Mucosa of descending colon (tissue), 3 donors: Measurements from ENCODE around the gene SLC6A7. TPM values are rescaled to one million over a fixed set of nuclear protein-coding genes. Genes with fewer than 3 reads are reported as not detected.

Source experiments
- ATAC-seq: fragments of 200-7000 bp; cut with Tn5 transposase; one replicate; pipeline ENCODE4 v1.9.1; 2020; ENCODE audit warnings: mild to moderate bottlenecking, moderate library complexity
- DNase-seq, 3 donors: peaks; one replicate each; pipeline ENCODE4 v3.0.0-alpha.2; 2020
- H3K36me3 ChIP-seq: fragments of 200-600 bp; one replicate; pipeline ENCODE4 v1.8.0; 2021; ENCODE audit warnings: low read depth, mild to moderate bottlenecking
- H3K4me1 ChIP-seq: fragments of 200-600 bp; one replicate; pipeline ENCODE4 v1.8.0; 2021; ENCODE audit warnings: low read depth, mild to moderate bottlenecking
- H3K4me3 ChIP-seq: fragments of 200-600 bp; one replicate; pipeline ENCODE4 v1.8.0; 2021; ENCODE audit warnings: mild to moderate bottlenecking
- H3K9me3 ChIP-seq: fragments of 200-600 bp; one replicate; pipeline ENCODE4 v1.8.0; 2021; ENCODE audit warnings: mild to moderate bottlenecking
- CTCF ChIP-seq: fragments of 200-600 bp; IDR thresholded peaks from one replicate; pipeline ENCODE4 v1.8.0; 2022; ENCODE audit warnings: antibody characterized with exemption, mild to moderate bottlenecking
- intact Hi-C, 2 donors: fragments of 100-400 bp; cut with DNase I in 1 of 2; cut with micrococcal nuclease in 1 of 2; formaldehyde crosslinking; loops; one replicate each; pipeline versions ENCODE4 v1.11.0 to v1.11.1; 2022; cut with DNase I, micrococcal nuclease
- total RNA-seq, 3 donors: library from RNA; stranded (reverse); fragmentation: NEBNext Ultra II Directional in 2 of 3; extraction: Animal tissue kit (Norgen Biotek cat#: 25700) in 2 of 3; gene quantifications; one replicate each; pipeline versions ENCODE4 v1.2.1 to v1.2.4, GENCODE V29; 2021 to 2023
- donor health status: DM: no; HTN: no; CAD: no; lungs with moderate emphysema.
- donor health status: DM: no; HTN: no; CAD: no.
- donor health status: DM: no; HTN: yes; CAD: no.

Gene SLC6A7
- total RNA-seq, 3 donors from 2014 or later: 15.2 to 26.4 (median 18.9) TPM

DNA sequence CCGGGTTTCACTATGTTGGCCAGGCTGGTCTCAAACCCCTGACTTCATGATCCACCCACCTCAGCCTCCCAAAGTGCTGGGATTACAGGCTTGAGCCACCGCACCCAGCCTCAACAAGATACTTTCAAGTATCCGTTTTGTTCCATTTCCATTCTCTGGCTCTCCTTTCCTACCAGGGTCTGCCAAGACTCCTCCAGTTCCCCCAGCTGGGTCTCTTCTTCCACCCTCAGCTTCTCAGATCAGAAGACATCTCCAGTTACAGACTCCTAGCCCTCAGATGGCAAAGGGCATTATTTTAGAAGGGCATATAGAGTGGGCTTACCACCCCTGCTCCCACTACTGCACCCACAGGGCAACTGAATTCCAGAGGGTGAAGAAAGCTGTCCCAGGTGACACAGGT is 32.7 kb upstream of the SLC6A7 start:
- Histone ChIP-seq H3K4me3 (no peak overlapping the region), H3K36me3 (no peaks in the 10 kb centered on the region), H3K9me3 (no peaks in the 10 kb centered on the region), H3K4me1 (peaks cover 11% of the 10 kb centered on the region)
- no peak for ATAC-seq
- no peak for DNase-seq
- intact Hi-C loops: no loop called here
- no peak for TF ChIP-seq CTCF

- Histone ChIP-seq H3K36me3 (no peaks in the 10 kb centered on the region), H3K9me3 (no peaks in the 10 kb centered on the region), H3K4me3 (no peak overlapping the region), H3K4me1 (peaks cover 23% of the 10 kb centered on the region)
- no peak for ATAC-seq
- TF ChIP-seq CTCF: no peak
- intact Hi-C loops: no loop called here
- no peak for DNase-seq
Measured at GRCh38 chr5:150158170-150158949, 31.5 kb upstream of the SLC6A7 start.

- TF ChIP-seq CTCF: no peak
- Histone ChIP-seq H3K36me3 (no peaks in the 10 kb centered on the region), H3K4me1 (peaks cover 30% of the 10 kb centered on the region), H3K9me3 (no peaks in the 10 kb centered on the region), H3K4me3 (no peak overlapping the region)
- DNase-seq: no peak
- ATAC-seq: no peak
- intact Hi-C loops: no loop called here
Measured at GRCh38 chr5:150159031-150159430, 30.8 kb upstream of the SLC6A7 start.

DNA sequence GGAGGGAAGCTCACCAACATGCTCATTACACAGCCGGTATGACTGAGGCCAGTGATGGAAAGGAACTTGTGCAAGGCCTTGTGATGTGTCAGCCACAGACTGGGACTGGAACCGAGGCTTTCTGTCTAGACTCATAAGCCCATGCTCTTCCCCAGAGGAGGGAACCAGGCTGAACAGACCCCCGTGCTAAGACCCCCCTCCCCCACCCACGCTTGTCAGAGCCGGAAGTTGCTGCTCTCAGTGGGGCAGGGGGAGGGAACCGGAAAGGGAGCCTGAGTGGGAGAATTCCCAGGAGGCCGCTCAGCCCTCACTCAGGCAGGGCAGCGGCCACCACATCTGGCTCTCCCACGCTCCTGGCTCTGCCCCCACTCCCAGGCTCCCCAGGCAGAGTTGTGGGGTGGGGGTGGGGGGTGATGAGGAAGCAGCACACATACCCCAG is 30.1 kb upstream of the SLC6A7 start:
- DNase-seq (peak in 1 of 3 donors; percentile 25), ATAC-seq (no peak)
- intact Hi-C loops: loop anchor here in 1 of 2 donors (2.0 kb wide), 1 partner anchor 59 kb away; no protein-coding TSS in a partner anchor
- TF ChIP-seq CTCF: no peak
- H3K9me3 ChIP-seq: no peaks in the 10 kb centered on the region
- no peaks in the 10 kb centered on the region for H3K36me3 ChIP-seq
- peaks cover 37% of the 10 kb centered on the region for H3K4me1 ChIP-seq
- no peak overlapping the region for H3K4me3 ChIP-seq

DNA sequence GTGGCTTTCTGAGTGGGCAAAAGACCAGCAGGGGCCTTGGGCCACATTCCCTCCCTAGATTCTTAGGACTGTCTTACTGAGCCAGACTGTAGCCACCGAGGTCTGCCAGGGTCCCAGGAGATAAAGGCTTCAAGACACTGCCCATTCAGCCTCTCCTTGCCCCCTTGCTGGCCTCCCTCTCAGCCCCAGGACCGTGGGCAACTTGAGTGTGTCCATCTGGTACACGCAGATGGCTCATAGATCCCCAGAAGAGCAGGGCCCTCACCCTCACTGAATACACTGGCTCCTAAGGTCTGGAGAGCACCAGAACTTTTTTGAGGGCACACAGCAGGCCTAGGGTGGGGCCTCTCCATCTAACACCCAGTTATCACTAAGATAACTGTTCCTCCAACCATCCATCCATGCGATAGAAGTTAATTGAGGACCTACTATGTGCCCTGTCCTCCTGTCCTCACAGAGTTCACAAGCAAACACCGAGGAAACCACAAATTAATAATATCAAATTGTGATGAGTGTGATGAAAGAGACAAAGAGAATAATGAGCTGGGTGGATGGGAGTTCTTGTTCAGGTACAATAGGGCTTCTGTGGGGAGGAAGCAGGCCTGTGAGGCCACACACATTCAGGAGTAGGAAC is 29.3 kb upstream of the SLC6A7 start:
- no peak for ATAC-seq

More for the DNA sequence above, 29.3 kb upstream of the SLC6A7 start:
- no peak overlapping the region for H3K4me3 ChIP-seq
- no peak for DNase-seq
- intact Hi-C loops: loop anchor here in 1 of 2 donors (2.0 kb wide), 1 partner anchor 58 kb away; no protein-coding TSS in a partner anchor
- TF ChIP-seq CTCF: no peak
- peaks cover 43% of the 10 kb centered on the region for H3K4me1 ChIP-seq
- H3K9me3 ChIP-seq: no peaks in the 10 kb centered on the region
- H3K36me3 ChIP-seq: no peaks in the 10 kb centered on the region
